HG03457 (cell line): ENCODE data around the gene CBX6.
"Not testable (repeated sequence)": the region's sequence is repeated elsewhere in the genome, so short reads cannot be mapped to it uniquely, and the experiment has no call there.

Experiments
- ATAC-seq: cut with Tn5 transposase; IDR thresholded peaks from one replicate; pipeline ENCODE4 v1.9.1; 2021; ENCODE audit warnings: moderate number of reproducible peaks; ENCODE audit not compliant: unreplicated experiment

The CBX6 gene

DNA sequence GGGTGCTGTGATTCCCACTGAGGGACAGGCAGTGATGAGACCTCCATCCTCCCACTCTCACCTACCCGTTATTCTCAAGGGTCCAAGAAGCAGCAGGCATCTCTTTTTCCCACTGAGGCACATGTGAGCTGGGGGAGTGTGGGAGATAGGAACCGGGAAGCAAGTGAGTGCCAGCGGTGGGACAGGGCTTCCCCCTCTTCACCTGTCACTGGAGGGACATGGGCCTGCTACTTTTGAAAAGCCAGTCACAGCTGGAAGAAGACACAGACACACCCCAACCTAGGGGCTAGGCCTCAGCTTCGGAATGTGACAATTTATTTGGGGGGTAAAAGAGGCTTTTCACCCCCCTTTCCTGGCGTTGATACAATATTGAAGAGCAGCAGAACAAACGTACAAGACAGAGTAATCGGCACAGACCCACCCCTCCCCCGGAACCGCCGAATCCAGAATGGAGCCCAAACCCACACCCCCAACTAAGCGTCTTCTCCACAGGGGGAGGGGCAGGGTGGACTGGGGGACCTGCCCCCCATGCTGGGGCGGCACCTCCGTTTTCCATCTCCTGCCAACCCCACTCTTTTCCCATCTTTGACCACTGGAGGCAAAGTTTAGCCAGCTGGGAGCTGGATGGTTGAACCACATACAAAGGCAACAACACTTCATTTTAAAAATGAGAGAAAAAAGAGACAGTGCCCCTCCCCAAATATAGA, 10.7 kb downstream of the CBX6 start:
- no peak for ATAC-seq

GRCh38 chr22:38860283-38861169, 11.5 kb downstream of the CBX6 start:
- no peak for ATAC-seq

GRCh38 chr22:38859581-38860282, 12.3 kb downstream of the CBX6 start:
- no peak for ATAC-seq

DNA sequence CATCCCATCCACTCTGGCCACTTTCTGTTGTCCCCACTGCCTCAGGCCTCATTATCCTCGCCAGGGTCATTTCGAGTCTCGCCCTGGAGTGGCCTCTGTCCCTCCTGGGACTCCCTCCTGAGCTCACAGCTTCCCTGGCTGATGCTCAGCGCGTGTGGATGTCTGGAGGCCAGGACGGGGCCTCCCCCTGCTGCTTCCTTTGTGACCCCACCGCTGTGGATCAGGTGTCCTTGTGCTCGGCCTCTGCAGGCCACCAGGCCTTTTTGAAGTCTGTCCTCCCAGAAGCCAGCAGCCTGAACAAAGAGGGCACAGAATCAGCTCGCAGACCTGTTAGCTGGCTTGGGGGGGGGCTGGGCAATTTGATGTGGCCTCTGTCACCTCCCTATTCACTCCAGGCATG, 13.5 kb downstream of the CBX6 start:
- ATAC-seq, result no peak

GRCh38 chr22:38854476-38854875, 17.5 kb downstream of the CBX6 start:
- not testable (repeated sequence) for ATAC-seq

DNA sequence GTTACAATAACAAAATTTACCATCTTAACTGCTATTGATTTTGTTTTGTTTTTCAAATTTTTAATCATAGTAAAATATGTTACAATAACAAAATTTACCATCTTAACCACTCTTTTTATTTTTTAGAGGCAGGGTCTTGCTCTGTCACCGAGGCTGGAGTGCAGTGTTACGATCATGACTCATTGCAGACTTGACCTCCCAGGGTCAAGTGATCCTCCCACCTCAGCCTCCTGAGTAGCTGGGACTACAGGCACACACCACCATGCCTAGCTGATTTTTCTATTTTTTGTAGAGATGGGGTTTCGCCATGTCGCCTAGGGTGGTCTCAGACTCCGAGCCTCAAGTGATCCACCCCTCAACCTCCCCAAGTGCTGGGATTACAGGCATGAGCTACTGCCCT, 18.1 kb downstream of the CBX6 start:
- ATAC-seq, result not testable (repeated sequence)

- no peak for ATAC-seq
These were observed 18.8 kb downstream of the CBX6 start for GRCh38 chr22:38853196-38853651.

GRCh38 chr22:38852522-38852921, 19.5 kb downstream of the CBX6 start:
- no peak for ATAC-seq

GRCh38 chr22:38850941-38851849, 20.8 kb downstream of the CBX6 start:
- ATAC-seq, result no peak

DNA sequence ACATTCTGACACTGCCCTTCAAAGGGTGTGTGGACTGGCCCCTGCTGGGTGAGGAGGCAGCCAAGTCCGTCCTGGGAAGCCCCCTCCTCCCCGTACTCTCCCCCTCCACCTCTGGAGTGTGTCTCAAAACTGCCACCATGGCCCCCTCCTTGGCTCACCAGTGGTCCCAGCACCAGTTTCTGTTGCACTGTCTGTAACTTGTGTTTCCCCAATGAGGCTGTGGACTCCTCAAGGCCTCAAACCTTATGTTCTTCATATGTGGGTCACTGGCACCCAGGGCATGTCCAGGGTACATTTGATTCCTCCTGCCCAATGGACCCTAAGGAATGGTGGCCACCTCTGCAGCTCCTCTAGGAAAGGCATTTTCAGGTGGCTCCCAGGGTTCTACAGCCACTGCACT, 21.6 kb downstream of the CBX6 start:
- ATAC-seq, result no peak

- ATAC-seq, result no peak
These were observed 22.2 kb downstream of the CBX6 start for GRCh38 chr22:38849811-38850210.

GRCh38 chr22:38846412-38846811, 25.6 kb downstream of the CBX6 start:
- ATAC-seq, result no peak

- ATAC-seq, result no peak
These were observed 26.8 kb downstream of the CBX6 start for GRCh38 chr22:38845004-38845740.

DNA sequence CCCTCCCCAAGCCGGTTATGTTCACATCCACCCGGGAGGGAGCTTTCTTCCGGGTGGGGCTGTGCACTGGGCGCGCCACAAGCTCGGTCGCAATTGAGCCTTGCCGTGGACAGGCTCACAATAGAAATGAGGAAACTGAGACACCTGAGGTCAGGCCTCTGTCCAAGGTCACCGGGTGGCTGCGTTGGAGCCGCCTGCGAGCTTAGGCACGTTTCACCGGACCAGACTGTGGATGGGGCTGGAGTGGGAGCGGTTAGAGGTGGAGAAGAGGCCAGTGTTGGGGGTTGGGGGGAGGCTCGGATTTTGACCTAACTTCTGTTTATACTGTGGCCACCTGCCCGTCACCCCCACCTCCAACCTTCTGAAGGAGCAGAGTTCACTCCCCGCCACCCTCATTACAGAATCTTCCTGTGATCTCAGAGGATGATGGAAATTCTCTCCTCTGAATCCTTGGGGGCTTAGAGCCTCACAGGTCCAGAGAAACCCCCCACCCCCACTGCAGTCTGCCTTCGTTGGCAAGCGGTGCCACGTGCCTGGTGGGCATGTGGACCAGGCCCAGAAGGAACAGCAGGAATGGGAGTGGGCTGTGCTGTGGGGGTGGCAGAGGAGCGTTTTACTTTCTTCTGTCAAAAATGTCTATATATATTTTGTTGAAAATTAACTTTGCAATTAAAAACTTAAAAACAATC, 27.6 kb downstream of the CBX6 start:
- ATAC-seq, result no peak

- ATAC-seq, result no peak
These were observed 28.2 kb downstream of the CBX6 start, which contains the start of gene NPTXR for GRCh38 chr22:38843657-38844314. Gene NPTXR, minus strand, starts transcription at chr22:38844028.

- no peak for ATAC-seq
These were observed 28.8 kb downstream of the CBX6 start for GRCh38 chr22:38843201-38843656.

DNA sequence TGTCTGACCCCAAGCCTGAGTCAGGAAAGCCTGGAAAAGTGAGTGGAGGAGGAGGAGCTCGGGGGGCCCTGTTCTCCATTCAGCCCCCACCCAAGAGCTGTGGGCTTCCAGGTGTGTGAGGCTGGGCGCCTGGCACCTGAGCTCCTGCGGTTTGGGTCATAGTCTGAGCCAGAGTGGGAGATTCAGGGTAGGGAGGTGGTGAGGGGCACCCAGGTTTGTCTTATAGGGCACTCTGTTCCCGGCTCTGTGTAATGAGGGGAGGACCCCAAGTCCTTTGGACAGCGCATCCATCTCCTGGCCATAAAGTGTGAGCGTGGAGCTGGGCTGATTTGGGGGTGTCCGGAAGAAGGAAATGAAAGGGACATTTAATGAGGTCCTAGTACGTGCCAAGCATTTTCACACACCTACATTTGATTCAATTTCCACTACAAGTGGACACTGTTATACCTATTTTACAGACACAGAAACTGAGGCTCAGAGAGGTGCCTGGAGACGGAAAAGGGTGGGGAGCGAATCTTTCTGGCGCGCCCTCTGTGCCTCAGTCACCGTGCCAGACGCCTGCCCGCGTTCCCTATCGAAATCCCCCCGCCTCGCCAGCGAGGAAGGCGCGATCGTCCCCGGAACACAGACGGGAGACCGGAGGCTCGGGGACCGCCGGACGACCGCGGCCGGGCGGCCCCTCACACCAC, 29.4 kb downstream of the CBX6 start:
- ATAC-seq, result no peak

DNA sequence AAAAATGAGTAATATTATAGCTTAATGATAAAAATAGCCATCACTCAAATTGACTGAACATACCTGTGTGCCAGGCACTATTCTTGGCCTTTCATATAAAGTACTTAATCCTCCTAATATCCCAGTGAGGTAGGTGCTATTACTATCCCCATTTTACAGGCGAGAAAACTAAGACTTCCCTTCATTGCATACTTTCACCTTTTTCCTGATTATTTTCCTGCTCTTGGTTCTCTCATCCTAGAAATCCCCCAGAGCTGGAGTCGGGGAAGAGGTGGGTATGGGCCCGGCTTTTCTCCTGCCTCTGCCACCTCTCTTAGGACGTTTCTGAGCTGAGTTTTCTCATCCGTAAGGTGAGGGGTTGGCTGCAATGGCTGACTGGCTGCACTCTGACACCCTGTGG, 30.4 kb downstream of the CBX6 start:
- no peak for ATAC-seq
